Measurements from ENCODE around the gene CYP4V2. TPM values are rescaled to one million over a fixed set of nuclear protein-coding genes. Genes with fewer than 3 reads are reported as not detected.

CYP4V2 gene
- total RNA-seq, 4 donors from 2014 or later, result 9.7 to 22.5 (median 19.7) TPM

- no peak for DNase-seq
- Histone ChIP-seq H3K36me3 (no peaks in the 10 kb centered on the region), H3K27ac (no peak overlapping the region), H3K27me3 (no peaks in the 10 kb centered on the region), H3K4me1 (no peaks in the 10 kb centered on the region), H3K9me3 (no peaks in the 10 kb centered on the region), H3K4me3 (no peak overlapping the region)
- intact Hi-C loops (cut with DNase I; ENCODE audit: low total_unique reads), result no loop called here
- no peak for TF ChIP-seq POLR2A (IDR thresholded peaks at IDR 0.05)
- TF ChIP-seq, protein P1, sequence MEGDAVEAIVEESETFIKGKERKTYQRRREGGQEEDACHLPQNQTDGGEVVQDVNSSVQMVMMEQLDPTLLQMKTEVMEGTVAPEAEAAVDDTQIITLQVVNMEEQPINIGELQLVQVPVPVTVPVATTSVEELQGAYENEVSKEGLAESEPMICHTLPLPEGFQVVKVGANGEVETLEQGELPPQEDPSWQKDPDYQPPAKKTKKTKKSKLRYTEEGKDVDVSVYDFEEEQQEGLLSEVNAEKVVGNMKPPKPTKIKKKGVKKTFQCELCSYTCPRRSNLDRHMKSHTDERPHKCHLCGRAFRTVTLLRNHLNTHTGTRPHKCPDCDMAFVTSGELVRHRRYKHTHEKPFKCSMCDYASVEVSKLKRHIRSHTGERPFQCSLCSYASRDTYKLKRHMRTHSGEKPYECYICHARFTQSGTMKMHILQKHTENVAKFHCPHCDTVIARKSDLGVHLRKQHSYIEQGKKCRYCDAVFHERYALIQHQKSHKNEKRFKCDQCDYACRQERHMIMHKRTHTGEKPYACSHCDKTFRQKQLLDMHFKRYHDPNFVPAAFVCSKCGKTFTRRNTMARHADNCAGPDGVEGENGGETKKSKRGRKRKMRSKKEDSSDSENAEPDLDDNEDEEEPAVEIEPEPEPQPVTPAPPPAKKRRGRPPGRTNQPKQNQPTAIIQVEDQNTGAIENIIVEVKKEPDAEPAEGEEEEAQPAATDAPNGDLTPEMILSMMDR (IDR thresholded peaks at IDR 0.05), result no peak
Measured at GRCh38 chr4:186148336-186148975, 42.9 kb upstream of the CYP4V2 start.

DNA sequence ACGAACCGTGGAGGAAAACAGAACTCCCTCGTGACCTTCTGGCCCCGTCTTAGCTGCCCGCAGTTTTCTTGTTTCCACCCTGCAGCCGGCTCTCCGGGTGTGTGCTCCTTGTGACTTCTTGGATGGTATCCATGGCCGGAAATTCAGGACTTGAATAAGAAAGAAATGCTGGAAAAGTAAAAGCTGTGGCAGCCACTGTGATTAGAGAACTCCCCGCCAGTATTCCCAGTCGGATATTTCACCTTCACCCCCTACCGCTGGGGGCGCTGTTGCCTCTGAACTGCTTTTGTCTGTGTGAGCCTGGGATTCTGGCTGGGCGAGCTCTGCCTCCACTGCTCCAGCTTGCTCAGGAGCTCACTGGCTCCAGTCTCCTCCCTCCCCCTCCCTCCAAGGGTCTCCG lies 41.5 kb upstream of the CYP4V2 start:
- H3K27me3 ChIP-seq, result no peaks in the 10 kb centered on the region
- TF ChIP-seq, protein P1 (IDR thresholded peaks at IDR 0.05), result peak in 2 of 4 experiments; percentile 56 to 75
- TF ChIP-seq POLR2A (IDR thresholded peaks at IDR 0.05), result no peak
- H3K36me3 ChIP-seq, result no peaks in the 10 kb centered on the region
- peak overlapping the region; percentile 28 to 55 for H3K27ac ChIP-seq
- intact Hi-C loops (cut with DNase I; ENCODE audit: low total_unique reads), result no loop called here
- peak; percentile 74 to 78 for DNase-seq
- no peak overlapping the region for H3K4me3 ChIP-seq
- H3K4me1 ChIP-seq, result no peaks in the 10 kb centered on the region
- H3K9me3 ChIP-seq, result no peaks in the 10 kb centered on the region

GRCh38 chr4:186150926-186151325 lies 40.4 kb upstream of the CYP4V2 start:
- H3K4me1 ChIP-seq, result no peaks in the 10 kb centered on the region
- DNase-seq, result no peak
- TF ChIP-seq, protein P1 (IDR thresholded peaks at IDR 0.05), result no peak
- no peak for TF ChIP-seq POLR2A (IDR thresholded peaks at IDR 0.05)
- no peaks in the 10 kb centered on the region for H3K9me3 ChIP-seq
- intact Hi-C loops (cut with DNase I; ENCODE audit: low total_unique reads), result no loop called here
- no peaks in the 10 kb centered on the region for H3K27me3 ChIP-seq
- no peak overlapping the region for H3K4me3 ChIP-seq
- H3K27ac ChIP-seq, result no peak overlapping the region
- H3K36me3 ChIP-seq, result no peaks in the 10 kb centered on the region

GRCh38 chr4:186151499-186151898 lies 39.9 kb upstream of the CYP4V2 start:
- TF ChIP-seq POLR2A (IDR thresholded peaks at IDR 0.05), result no peak
- TF ChIP-seq, protein P1 (IDR thresholded peaks at IDR 0.05), result no peak
- Histone ChIP-seq H3K4me1 (no peaks in the 10 kb centered on the region), H3K9me3 (no peaks in the 10 kb centered on the region), H3K27me3 (no peaks in the 10 kb centered on the region), H3K4me3 (no peak overlapping the region), H3K36me3 (no peaks in the 10 kb centered on the region), H3K27ac (no peak overlapping the region)
- DNase-seq, result no peak
- intact Hi-C loops (cut with DNase I; ENCODE audit: low total_unique reads), result no loop called here

GRCh38 chr4:186158021-186158813 lies 33.1 kb upstream of the CYP4V2 start:
- Histone ChIP-seq H3K36me3 (no peaks in the 10 kb centered on the region), H3K4me1 (no peaks in the 10 kb centered on the region), H3K9me3 (no peaks in the 10 kb centered on the region), H3K27me3 (no peaks in the 10 kb centered on the region), H3K27ac (no peak overlapping the region), H3K4me3 (no peak overlapping the region)
- no peak for DNase-seq
- intact Hi-C loops (cut with DNase I; ENCODE audit: low total_unique reads), result no loop called here
- TF ChIP-seq, protein P1 (IDR thresholded peaks at IDR 0.05), result no peak
- no peak for TF ChIP-seq POLR2A (IDR thresholded peaks at IDR 0.05)
